ENCODE measurements around the gene PRR36. TPM values are rescaled to one million over a fixed set of nuclear protein-coding genes. Genes with fewer than 3 reads are reported as not detected.
"Not testable (repeated sequence)": the region's sequence is repeated elsewhere in the genome, so short reads cannot be mapped to it uniquely, and the experiment has no call there.

PRR36 gene
- total RNA-seq, 1 donor, result not detected

DNA sequence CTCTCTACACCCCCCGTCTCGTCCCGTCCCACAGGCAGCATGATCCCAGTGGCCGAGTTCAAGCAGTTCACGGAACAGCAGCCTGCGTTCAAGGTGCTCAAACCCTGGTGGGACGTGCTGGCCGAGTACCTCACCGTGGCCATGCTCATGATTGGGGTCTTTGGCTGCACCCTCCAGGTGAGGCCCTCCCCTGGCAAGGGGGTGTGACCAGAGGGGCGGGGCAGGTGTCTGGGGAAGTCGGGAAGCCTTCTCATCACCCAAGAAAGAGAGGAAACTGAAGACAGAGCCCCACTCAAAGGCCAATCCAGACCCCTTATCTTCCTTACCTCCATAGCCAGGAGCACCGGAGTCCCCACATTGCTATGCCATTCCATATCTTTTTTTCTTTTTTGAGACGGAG lies 21.4 kb upstream of the PRR36 start:
- H3K4me3 ChIP-seq (ENCODE audit: insufficient read depth, low read length), result no peak overlapping the region
- DNase-seq (ENCODE audit: insufficient read length, low spot score, missing footprints), result peak; percentile 71
- no peaks in the 10 kb centered on the region for H4K20me1 ChIP-seq (ENCODE audit: insufficient read depth, low read length)
- H3K79me2 ChIP-seq (ENCODE audit: insufficient read depth, low read length), result peaks cover 17% of the 10 kb centered on the region
- H2AFZ ChIP-seq (ENCODE audit: low read length), result no peak overlapping the region
- no peaks in the 10 kb centered on the region for H3K27me3 ChIP-seq (ENCODE audit: insufficient read depth, low read length)
- H3K36me3 ChIP-seq (ENCODE audit: insufficient read depth, low read length), result peaks cover 9% of the 10 kb centered on the region
- H3K4me2 ChIP-seq (ENCODE audit: insufficient read depth, low read length), result no peak overlapping the region
- no peaks in the 10 kb centered on the region for H3K9me3 ChIP-seq (ENCODE audit: low read depth, low read length)
- TF ChIP-seq, protein P1, sequence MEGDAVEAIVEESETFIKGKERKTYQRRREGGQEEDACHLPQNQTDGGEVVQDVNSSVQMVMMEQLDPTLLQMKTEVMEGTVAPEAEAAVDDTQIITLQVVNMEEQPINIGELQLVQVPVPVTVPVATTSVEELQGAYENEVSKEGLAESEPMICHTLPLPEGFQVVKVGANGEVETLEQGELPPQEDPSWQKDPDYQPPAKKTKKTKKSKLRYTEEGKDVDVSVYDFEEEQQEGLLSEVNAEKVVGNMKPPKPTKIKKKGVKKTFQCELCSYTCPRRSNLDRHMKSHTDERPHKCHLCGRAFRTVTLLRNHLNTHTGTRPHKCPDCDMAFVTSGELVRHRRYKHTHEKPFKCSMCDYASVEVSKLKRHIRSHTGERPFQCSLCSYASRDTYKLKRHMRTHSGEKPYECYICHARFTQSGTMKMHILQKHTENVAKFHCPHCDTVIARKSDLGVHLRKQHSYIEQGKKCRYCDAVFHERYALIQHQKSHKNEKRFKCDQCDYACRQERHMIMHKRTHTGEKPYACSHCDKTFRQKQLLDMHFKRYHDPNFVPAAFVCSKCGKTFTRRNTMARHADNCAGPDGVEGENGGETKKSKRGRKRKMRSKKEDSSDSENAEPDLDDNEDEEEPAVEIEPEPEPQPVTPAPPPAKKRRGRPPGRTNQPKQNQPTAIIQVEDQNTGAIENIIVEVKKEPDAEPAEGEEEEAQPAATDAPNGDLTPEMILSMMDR (IDR thresholded peaks at IDR 0.05; ENCODE audit: extremely low read depth, low read depth, low read length), result no peak
- H3K27ac ChIP-seq (ENCODE audit: low read depth, low read length), result no peak overlapping the region
- H3K4me1 ChIP-seq (ENCODE audit: insufficient read depth, low read length), result peaks cover 7% of the 10 kb centered on the region

DNA sequence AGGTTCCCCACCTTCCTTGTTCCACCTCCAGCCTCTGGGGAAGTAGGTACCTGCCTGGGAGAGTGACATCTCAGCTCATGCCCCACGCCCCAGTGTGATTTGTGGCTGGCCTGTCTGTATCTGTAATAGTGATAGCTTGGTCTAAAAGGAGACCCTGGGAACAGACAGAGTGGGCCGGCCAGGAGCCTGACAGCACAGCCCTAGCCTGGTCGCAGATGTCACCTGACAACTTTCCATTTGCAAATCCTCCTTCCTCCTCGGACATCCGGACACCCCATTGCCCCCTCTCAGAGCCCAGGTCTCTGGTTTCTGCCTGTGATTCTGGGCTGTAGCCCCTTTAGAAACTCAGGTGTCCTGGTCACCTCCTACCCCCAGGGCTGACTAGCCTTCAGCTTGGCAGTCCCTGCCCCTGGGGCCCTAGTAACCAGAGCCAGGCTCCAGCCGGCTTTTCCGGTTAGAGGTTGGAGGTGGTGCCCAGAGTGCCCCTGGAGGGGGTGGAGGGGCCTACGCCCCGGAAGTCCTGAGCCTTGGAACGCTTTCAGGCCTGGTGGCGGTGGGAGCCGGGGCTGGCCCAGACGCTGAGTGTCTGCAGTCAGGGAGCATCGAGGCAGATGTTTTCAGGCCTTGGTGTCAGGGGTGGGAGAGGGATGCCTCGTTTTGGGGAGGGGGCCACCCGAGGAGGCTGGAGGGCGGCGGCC lies 20.6 kb upstream of the PRR36 start:
- H4K20me1 ChIP-seq (ENCODE audit: insufficient read depth, low read length), result no peaks in the 10 kb centered on the region
- peaks cover 7% of the 10 kb centered on the region for H3K4me1 ChIP-seq (ENCODE audit: insufficient read depth, low read length)
- H3K9me3 ChIP-seq (ENCODE audit: low read depth, low read length), result no peaks in the 10 kb centered on the region
- H3K27ac ChIP-seq (ENCODE audit: low read depth, low read length), result no peak overlapping the region
- peak; percentile 85 for DNase-seq (ENCODE audit: insufficient read length, low spot score, missing footprints)
- H3K79me2 ChIP-seq (ENCODE audit: insufficient read depth, low read length), result peaks cover 20% of the 10 kb centered on the region
- H2AFZ ChIP-seq (ENCODE audit: low read length), result no peak overlapping the region
- no peaks in the 10 kb centered on the region for H3K27me3 ChIP-seq (ENCODE audit: insufficient read depth, low read length)
- TF ChIP-seq, protein P1 (IDR thresholded peaks at IDR 0.05; ENCODE audit: extremely low read depth, low read depth, low read length), result no peak
- H3K36me3 ChIP-seq (ENCODE audit: insufficient read depth, low read length), result peaks cover 9% of the 10 kb centered on the region
- H3K4me2 ChIP-seq (ENCODE audit: insufficient read depth, low read length), result no peak overlapping the region
- no peak overlapping the region for H3K4me3 ChIP-seq (ENCODE audit: insufficient read depth, low read length)

DNA sequence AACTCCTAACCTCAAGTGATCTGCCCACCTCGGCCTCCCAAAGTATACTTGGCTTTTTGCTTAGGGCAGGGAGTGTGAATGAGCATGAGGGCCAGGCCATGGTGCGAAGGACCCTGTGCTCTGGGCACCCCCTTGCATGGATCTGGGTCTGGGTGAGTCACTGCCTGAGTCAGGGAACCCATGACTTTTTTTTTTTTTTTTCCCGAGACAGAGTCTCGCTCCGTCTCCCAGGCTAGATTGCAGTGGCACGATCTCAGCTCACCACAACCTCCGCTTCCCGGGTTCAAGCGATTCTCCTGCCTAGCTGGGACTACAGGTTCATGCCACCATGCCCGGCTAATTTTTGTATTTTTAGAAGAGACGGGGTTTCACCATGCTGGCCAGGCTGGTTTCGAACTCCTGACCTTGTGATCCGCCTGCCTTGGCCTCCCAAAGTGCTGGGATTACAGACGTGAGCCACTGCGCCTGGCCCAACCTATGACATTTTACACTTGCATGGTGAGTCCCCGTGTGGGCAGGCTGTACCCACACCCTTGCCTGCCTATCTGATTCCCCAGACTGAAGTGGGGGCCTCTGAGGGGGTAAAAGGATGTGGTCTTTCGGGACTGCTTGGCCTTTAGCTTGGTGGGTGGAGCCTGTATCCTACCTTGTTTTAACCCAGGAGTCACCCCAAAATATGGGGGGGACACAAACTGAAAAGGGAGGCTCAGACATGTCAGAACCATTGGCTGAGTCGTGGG lies 19.3 kb upstream of the PRR36 start:
- H2AFZ ChIP-seq (ENCODE audit: low read length); H3K36me3 ChIP-seq (ENCODE audit: insufficient read depth, low read length); H3K4me2 ChIP-seq (ENCODE audit: insufficient read depth, low read length); H3K27me3 ChIP-seq (ENCODE audit: insufficient read depth, low read length); H4K20me1 ChIP-seq (ENCODE audit: insufficient read depth, low read length); H3K4me3 ChIP-seq (ENCODE audit: insufficient read depth, low read length); H3K9me3 ChIP-seq (ENCODE audit: low read depth, low read length): not testable (repeated sequence)
- Histone ChIP-seq H3K79me2 (ENCODE audit: insufficient read depth, low read length) (peaks cover 26% of the 10 kb centered on the region), H3K4me1 (ENCODE audit: insufficient read depth, low read length) (peaks cover 11% of the 10 kb centered on the region), H3K27ac (ENCODE audit: low read depth, low read length) (peak overlapping the region; percentile 26)
- DNase-seq (ENCODE audit: insufficient read length, low spot score, missing footprints), result peak; percentile 97

DNA sequence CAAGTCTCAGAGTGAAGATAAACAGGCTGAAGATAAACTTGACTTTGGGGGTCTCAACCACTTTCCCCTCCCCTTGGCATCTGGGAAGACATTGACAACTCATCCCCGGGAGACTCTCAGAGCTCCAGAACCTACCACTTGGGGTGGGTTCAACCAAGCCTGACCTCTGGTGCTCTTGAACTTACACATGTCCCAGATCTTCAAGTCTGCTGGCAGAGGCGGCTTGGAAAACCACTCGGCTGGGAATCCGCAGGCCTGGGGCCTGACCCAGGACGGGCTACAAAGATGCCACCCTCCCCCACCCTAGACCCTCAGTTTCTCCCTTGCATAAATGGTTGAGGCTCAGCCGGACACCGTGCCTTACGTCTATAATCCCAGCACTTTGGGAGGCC lies 14.6 kb upstream of the PRR36 start:
- Histone ChIP-seq H2AFZ (ENCODE audit: low read length) (peak overlapping the region; percentile 78), H3K79me2 (ENCODE audit: insufficient read depth, low read length) (peaks cover 15% of the 10 kb centered on the region), H3K27ac (ENCODE audit: low read depth, low read length) (peak overlapping the region; percentile 58), H3K36me3 (ENCODE audit: insufficient read depth, low read length) (no peaks in the 10 kb centered on the region), H3K4me3 (ENCODE audit: insufficient read depth, low read length) (peak overlapping the region; percentile 86), H3K9me3 (ENCODE audit: low read depth, low read length) (no peaks in the 10 kb centered on the region), H3K4me2 (ENCODE audit: insufficient read depth, low read length) (peak overlapping the region; percentile 92), H4K20me1 (ENCODE audit: insufficient read depth, low read length) (no peaks in the 10 kb centered on the region), H3K4me1 (ENCODE audit: insufficient read depth, low read length) (peaks cover 11% of the 10 kb centered on the region), H3K27me3 (ENCODE audit: insufficient read depth, low read length) (no peaks in the 10 kb centered on the region)
- peak; percentile 72 for DNase-seq (ENCODE audit: insufficient read length, low spot score, missing footprints)
- TF ChIP-seq, protein P1 (IDR thresholded peaks at IDR 0.05; ENCODE audit: extremely low read depth, low read depth, low read length), result no peak
